ENCODE data around the gene TRAF3.
"Not testable (repeated sequence)": the region's sequence is repeated elsewhere in the genome, so short reads cannot be mapped to it uniquely, and the experiment has no call there.

Gene TRAF3

DNA sequence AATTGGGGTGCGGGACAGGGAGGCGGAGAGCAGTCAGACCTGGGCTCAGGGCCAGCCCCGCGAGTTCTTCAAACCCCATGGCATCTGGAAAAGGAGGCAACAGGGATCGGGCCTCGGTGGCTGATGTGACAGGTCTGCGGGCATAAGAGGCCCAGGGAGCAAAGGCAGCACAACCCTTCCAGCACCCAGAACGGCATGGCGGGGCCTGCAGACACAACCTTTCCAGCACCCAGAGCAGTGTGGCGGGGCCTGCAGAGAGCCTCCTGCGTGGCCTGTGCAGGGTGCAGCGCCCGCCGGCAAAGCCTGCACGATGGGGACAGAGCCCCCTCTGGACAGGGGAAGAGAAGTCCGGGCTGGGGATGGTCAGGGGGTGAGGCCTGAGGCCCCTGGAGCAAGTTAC, 26.2 kb upstream of the TRAF3 start:
- no peak for DNase-seq (ENCODE audit: low read depth in 4 of 4, low spot score in 1 of 4)

DNA sequence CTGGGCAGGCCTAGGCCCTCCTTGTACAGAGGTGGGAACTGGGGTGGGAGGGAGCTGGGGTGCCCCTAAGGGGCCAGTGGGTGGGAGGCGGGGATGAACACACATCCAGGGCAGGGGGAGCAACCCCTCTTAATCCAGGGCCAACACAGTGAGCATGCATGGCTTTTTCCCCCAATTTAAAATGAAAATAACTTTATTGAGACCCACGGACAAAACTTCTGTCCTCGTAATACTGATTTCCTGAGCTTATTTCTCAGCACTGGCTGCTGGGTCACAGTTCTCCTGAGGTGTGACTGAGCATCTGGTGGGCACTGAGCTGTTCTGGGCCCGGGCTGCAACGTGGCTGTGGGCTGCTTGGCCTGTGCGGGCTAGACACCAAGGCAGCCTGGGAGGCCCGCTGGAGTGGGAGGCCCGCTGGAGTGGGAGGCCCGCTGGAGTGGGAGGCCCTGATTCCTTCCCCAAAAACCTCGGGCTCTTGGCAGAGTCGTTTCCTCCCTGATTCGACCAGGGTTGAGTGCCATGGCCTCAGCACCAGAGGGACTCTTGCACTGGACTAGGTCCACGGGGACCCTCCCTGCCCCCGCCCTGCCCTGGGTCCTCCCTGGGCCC, 24.9 kb upstream of the TRAF3 start:
- DNase-seq (ENCODE audit: low read depth in 4 of 4, low spot score in 1 of 4), result no peak

- DNase-seq (ENCODE audit: low read depth in 4 of 4, low spot score in 1 of 4), result no peak
Observed at GRCh38 chr14:102754370-102755262, 22.6 kb upstream of the TRAF3 start.

DNA sequence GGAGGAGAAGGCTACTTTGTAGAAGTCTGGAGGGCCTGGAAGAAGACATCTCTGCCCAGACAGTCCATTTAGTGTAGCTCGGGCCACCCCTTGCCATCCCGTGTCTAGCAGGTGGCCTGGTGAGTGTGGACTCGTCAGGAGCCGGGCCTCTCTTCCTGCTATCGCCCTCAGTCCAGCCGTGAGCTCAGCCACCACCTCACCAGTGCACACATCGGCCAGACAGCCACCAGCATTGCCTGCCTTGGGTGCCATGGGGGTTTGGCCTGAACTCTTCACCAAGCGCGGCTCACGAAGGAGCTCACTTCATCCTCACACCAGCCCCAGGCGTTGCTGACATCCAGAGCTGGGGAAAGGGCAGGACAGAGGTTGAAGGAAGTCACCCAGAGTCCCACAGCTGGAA, 19.6 kb upstream of the TRAF3 start:
- no peak for DNase-seq (ENCODE audit: low read depth in 4 of 4, low spot score in 1 of 4)

DNA sequence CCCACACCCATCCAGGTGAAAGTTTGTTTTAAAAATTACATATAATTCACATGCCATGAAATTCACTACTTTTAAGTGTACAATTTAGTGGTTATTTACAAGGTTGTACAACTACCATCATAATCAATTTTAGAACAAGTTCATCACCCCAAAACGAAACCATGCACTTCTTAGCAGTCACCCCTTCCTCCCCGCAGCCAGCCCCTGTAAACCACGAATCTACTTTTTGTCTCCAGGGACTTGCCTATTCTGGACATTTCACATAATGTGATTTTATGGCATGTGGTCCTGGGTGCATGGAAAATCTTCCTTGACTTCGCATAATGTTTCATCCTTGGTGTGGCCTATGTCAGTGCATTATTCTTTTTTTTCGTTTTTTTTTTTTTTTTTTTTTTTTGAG, 19.2 kb upstream of the TRAF3 start:
- no peak for DNase-seq (ENCODE audit: low read depth in 4 of 4, low spot score in 1 of 4)

- no peak for DNase-seq (ENCODE audit: low read depth in 4 of 4, low spot score in 1 of 4)
Observed at GRCh38 chr14:102759456-102760187, 17.6 kb upstream of the TRAF3 start.

DNA sequence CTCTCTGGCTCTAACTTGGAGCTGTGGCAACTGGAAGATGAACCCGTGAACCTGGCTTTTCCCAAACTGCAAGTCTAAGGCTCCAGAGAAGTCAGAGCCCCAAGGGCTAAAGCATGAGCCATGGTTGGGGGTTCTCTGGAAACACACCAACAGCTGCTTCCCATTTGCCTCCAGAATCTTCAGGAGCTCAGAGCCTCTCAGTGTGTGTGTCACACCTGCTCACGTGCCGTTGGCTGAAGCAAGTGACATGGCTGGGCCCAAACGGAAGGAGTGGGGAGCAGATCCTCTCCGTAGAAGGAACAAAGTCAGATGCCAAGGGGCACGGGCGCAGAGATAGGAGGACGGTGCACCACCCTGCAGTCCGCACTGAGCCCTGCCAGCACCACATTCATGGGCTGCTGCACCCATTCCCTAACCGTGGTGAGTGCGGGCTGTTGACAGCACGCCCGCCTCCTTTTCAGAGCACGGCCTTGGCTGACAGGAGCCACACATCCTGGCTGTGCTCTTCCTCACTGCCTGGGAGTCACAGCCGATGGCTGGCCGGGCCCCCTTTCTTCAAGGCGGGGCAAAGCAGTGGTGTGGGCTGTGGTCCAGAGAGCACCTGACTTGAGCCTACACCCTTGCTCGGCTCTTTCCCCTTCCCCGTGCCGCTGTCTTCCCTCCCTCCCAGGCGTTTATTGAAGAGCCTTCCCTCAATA, 16.6 kb upstream of the TRAF3 start:
- no peak for DNase-seq (ENCODE audit: low read depth in 4 of 4, low spot score in 1 of 4)

DNA sequence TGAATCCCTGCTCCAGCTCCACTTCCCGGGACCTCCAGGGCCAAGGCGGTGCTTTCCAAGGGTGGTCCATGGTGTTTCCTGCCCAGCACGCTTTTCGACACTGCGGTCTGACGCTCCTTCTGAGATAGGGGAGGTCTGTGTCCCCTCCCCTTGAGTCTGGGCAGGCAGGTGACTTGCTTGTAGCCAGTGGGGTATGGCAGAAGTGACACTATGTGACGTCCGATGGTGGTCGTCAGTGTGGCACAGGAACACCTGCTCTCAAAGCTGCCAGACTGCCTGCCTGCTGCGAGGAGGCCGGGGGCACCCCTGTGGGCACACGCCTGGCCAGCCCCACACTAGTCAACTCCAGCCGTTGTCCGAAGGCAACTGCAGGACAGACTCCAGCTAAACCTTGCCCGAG, 16.0 kb upstream of the TRAF3 start:
- DNase-seq (ENCODE audit: low read depth in 4 of 4, low spot score in 1 of 4), result no peak

GRCh38 chr14:102764220-102764671, 13.0 kb upstream of the TRAF3 start:
- no peak for DNase-seq (ENCODE audit: low read depth in 4 of 4, low spot score in 1 of 4)

GRCh38 chr14:102765770-102766169, 11.5 kb upstream of the TRAF3 start:
- DNase-seq (ENCODE audit: low read depth in 4 of 4, low spot score in 1 of 4), result not testable (repeated sequence)

- no peak for DNase-seq (ENCODE audit: low read depth in 4 of 4, low spot score in 1 of 4)
Observed at GRCh38 chr14:102768223-102769048, 8.8 kb upstream of the TRAF3 start.

GRCh38 chr14:102769049-102769327, 8.3 kb upstream of the TRAF3 start:
- DNase-seq (ENCODE audit: low read depth in 4 of 4, low spot score in 1 of 4), result no peak

DNA sequence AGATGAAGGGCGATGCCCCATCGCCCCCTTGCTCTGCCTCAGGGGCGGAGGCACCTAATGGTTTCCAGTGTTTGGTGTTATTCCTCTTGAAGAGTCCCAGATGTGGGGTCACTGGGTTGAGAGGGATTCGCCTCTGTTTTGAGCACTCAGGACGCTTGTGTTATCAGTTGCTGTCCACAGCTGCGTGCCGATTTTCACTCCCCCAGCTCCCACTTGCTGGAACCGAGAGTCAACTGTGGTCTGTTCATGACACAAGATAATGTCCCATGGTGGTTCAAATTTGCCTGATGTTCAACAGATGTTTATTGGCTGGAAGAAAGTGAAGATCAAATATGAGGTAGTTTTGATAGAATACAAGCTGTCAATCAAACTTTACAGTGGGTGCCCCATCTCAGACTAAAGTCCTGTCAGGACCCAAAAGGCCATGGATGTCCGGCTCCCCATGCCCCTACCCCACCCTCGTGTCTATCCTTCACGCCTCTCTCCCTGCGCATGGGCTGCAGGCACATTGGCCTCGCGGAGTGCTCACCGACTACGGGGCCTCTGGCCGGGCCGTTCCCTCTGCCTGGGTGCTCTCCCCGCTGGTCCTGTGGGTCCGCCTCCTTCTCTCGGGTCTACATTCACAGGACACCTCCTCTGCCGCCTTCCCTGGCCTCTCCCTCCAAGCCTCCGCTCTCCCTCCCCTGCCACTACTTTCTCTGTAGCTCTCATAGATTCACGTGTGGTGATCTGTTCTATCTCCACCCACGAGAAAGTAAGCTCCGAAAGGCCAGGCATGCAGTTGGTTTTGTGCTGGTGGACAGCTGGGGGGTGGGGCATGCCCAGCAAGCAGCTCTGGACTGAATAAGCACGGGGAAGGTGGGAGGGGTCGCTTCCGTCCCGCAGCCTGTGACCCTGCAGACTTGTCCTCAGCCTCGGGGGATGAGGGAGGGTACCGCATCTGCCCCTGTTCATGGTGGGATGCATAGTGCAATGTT, 6.8 kb upstream of the TRAF3 start:
- DNase-seq (ENCODE audit: low read depth in 4 of 4, low spot score in 1 of 4), result no peak

DNA sequence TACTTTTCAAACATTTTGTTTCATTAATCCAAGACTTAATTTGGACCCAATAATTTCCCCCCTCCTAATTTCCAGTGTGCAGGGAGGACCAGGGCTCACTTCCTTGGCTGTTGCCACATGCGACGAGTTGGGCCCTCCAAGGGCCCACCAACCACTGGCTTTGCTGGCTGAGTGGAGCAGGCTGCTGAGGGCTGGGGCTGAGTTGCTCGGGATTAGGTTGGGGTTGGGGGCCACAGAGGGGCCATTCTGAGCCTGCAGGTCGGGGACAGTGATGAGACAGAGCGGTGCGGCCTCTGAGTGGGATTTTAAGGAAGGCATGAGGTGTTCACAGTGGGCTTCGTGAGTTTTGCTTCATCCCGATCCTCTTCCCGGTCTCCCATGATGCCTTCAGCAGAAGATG, 6.1 kb upstream of the TRAF3 start:
- no peak for DNase-seq (ENCODE audit: low read depth in 4 of 4, low spot score in 1 of 4)

GRCh38 chr14:102772781-102773570, 4.3 kb upstream of the TRAF3 start:
- no peak for DNase-seq (ENCODE audit: low read depth in 4 of 4, low spot score in 1 of 4)

- no peak for DNase-seq (ENCODE audit: low read depth in 4 of 4, low spot score in 1 of 4)
Observed at GRCh38 chr14:102774391-102775153, 2.7 kb upstream of the TRAF3 start.

DNA sequence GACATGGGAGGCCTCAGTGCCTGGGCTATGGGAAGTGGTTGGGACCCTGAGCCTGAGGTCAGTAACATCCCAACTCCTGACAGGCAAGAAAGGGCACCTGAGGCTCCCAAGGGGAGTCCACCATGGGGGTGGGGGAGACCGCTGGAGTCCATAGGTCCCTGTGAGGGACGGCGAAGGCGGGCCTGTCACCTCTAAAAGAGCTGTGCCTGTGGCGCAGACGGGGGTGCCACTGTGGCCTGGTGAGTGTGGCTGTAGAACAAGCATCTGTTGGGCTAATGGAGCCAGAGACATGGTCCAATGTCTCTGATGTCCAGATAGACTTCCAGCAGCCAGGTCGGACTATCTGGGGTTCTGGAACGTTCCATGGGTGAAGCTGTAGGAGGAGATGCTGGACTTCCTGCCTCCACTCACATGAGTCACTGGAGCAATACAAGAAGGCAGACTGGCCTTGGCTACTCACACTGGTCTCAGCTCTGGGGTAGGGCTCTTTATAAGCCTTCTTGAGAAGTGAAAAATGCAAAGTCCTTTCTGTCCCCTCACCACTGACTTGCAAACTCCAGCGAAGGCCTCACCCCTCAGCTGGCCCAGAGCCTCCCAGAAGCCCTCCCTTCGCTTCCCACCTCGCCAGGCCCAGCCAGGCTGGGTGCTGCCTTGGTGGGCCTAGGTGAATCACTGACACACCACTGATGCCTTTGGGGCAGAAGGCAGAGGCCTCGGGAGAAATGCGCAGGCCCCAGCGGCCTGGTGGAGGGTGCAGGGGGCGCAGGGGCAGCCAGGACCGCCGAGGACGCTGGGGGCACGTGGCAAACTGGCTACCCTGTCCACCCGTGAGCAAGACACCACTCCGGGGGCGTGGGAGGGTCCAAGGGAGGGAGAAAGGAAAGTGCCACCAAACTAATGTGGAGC, 1.1 kb upstream of the TRAF3 start:
- no peak for DNase-seq (ENCODE audit: low read depth in 4 of 4, low spot score in 1 of 4)
